C4-2B (cell line): Measurements from ENCODE around the gene TNFRSF18.

Experiments
- H3K27ac ChIP-seq: fragments of 450-650 bp; 2 replicates; pipeline ENCODE4 v1.5.1; 2017
- ZFX ChIP-seq: fragments of 450-650 bp; IDR thresholded peaks from 2 replicates; pipeline ENCODE4 v1.6.1; 2017
- TF ChIP-seq, protein P1 (sequence below): fragments of 450-650 bp; conservative IDR thresholded peaks from 2 replicates; pipeline ENCODE4 v1.5.1; 2017; ENCODE audit warnings: mild to moderate bottlenecking

TNFRSF18 gene

GRCh38 chr1:1234180-1234808 is 27.9 kb upstream of the TNFRSF18 start:
- peak overlapping the region; percentile 100 for H3K27ac ChIP-seq
- TF ChIP-seq ZFX = no peak
- TF ChIP-seq, protein P1, sequence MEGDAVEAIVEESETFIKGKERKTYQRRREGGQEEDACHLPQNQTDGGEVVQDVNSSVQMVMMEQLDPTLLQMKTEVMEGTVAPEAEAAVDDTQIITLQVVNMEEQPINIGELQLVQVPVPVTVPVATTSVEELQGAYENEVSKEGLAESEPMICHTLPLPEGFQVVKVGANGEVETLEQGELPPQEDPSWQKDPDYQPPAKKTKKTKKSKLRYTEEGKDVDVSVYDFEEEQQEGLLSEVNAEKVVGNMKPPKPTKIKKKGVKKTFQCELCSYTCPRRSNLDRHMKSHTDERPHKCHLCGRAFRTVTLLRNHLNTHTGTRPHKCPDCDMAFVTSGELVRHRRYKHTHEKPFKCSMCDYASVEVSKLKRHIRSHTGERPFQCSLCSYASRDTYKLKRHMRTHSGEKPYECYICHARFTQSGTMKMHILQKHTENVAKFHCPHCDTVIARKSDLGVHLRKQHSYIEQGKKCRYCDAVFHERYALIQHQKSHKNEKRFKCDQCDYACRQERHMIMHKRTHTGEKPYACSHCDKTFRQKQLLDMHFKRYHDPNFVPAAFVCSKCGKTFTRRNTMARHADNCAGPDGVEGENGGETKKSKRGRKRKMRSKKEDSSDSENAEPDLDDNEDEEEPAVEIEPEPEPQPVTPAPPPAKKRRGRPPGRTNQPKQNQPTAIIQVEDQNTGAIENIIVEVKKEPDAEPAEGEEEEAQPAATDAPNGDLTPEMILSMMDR = no peak

- peak overlapping the region; percentile 100 for H3K27ac ChIP-seq
- TF ChIP-seq, protein P1 = no peak
- TF ChIP-seq ZFX = no peak
Measured at GRCh38 chr1:1233567-1233892, 27.1 kb upstream of the TNFRSF18 start.

DNA sequence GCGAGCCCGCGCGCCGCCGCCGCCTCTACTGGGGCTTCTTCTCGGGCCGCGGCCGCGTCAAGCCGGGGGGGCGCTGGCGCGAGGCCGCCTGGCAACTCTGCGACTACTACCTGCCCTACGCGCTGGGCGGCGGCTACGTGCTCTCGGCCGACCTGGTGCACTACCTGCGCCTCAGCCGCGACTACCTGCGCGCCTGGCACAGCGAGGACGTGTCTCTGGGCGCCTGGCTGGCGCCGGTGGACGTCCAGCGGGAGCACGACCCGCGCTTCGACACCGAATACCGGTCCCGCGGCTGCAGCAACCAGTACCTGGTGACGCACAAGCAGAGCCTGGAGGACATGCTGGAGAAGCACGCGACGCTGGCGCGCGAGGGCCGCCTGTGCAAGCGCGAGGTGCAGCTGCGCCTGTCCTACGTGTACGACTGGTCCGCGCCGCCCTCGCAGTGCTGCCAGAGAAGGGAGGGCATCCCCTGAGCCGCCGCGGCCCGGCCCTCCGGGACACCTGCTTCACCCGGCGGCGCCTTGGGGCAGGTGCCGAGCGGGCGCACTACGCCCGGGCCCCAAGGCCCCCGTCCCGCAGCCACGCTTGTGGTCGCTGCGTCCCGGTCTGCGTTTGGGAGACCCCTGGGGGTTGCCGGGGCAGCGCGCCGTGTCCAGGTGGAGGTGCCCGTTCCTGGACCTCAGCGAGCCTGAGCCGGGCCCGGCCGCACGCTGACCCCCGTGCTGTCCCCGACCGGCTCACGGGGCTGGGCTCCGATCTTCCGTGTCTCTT is 26.6 kb upstream of the TNFRSF18 start:
- peak overlapping the region; percentile 100 for H3K27ac ChIP-seq
- TF ChIP-seq, protein P1 = no peak
- peak; percentile 38; the same call in 1 of the 2 replicates for TF ChIP-seq ZFX

GRCh38 chr1:1232208-1232795 is 25.9 kb upstream of the TNFRSF18 start, which contains the start of gene B3GALT6:
TSS of gene B3GALT6 (plus strand) at chr1:1232237. CDS start at chr1:1232279, 42 bp downstream.
- peak within 1 kb of the TSS; percentile 100 for H3K27ac ChIP-seq

GRCh38 chr1:1231400-1232207 is 25.2 kb upstream of the TNFRSF18 start, which contains the start of gene SDF4:
TSS of gene SDF4 (minus strand) at chr1:1232001. CDS start at chr1:1228772, 3,229 bp downstream.
- peak; percentile 78; the same call in 1 of the 2 replicates for TF ChIP-seq ZFX
- TF ChIP-seq, protein P1 = no peak
- peak within 1 kb of the TSS; percentile 100 for H3K27ac ChIP-seq

More at GRCh38 chr1:1232208-1232795, 25.9 kb upstream of the TNFRSF18 start, which contains the start of gene B3GALT6:
- peak; percentile 55 for TF ChIP-seq ZFX
- TF ChIP-seq, protein P1 = no peak

DNA sequence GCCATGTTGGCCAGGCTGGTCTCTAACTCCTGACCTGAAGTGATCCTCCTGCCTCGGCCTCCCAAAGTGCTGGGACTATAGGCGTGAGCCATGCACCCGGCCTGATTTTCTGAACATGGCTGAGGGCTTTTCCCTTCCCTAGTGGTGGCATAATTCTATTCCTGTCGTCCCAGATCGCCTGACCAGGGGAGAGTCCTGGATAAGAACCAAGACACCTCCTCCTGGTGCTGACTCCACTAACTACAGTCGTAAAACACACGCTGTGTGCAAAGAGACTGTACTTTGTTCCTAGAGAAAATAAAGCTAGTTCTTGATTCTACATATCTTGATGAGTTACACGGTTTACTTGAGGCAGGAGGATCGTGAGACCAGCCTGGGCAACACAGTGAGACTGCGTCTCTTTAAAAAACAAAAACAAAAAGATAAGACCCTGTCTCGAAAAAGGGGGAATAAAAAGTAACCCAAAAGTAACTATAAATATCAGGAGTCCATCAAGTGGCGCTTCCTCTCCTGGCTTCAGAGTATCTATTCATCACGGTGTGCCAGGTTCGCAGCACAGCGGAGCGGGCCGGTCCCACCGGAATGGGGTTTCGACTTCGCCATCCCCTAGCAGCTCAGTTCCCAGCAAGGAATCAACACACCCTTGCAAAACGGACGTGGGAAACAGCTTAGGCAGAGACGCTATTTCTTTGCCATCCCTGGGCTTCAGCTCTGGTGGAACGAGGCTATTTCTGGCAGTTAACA is 24.4 kb upstream of the TNFRSF18 start:
- TF ChIP-seq, protein P1 = no peak; the same call in 1 of the 2 replicates
- TF ChIP-seq ZFX = no peak
- H3K27ac ChIP-seq = peak overlapping the region; percentile 100
